GM18519 (cell line): Measurements from ENCODE around the gene TPPP3.
"Not testable (repeated sequence)": the region's sequence is repeated elsewhere in the genome, so short reads cannot be mapped to it uniquely, and the experiment has no call there.

ENCODE experiments used
- ATAC-seq: cut with Tn5 transposase; IDR thresholded peaks from one replicate; pipeline ENCODE4 v1.9.1; 2021; ENCODE audit warnings: mild to moderate bottlenecking, moderate library complexity; ENCODE audit not compliant: unreplicated experiment, low FRiP score

The TPPP3 gene

GRCh38 chr16:67426950-67427349 lies 33.7 kb upstream of the TPPP3 start:
- ATAC-seq, result no peak

DNA sequence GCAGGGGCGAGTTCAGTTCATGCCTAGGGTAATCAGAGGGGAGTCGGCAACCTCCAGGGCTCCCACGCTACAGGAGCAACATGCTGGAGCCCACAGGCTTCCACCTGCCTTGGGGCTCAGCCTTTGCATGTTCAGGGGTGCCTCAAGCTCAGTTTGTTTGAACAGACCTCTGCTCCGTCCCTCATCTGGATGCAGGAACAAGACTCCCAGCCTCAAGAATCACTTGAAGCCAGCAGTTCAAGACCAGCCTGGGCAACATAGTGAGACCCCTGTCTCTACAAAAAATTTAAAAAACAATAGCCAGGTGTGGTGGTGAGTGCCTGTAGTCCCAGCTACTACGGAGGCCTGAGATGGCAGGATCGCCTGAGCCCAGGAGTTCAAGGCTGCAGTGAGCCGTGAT lies 32.7 kb upstream of the TPPP3 start:
- ATAC-seq, result no peak

DNA sequence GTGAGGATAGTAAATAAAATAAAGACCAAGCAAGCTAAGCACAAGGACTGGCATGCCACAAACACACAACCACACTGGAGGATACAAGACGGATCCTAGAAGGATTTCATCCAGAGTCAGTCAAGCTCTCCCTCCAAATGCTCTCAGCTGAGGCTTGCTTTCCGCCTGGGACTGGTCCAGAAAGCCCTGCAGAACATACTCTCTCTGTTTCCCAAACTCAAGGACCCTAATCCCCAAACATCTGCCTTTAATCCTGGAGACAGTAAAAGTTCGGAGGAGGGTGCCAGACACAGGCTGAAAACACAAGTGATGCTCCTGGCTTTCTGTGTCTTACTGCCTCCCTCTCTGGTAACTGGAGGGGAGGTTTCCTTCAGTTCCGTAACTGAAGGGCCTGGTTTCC lies 32.3 kb upstream of the TPPP3 start:
- ATAC-seq, result no peak

- ATAC-seq, result no peak
These were observed 31.8 kb upstream of the TPPP3 start for GRCh38 chr16:67425061-67425460.

- no peak for ATAC-seq
These were observed 30.9 kb upstream of the TPPP3 start for GRCh38 chr16:67424261-67424615.

GRCh38 chr16:67423611-67424260 lies 30.4 kb upstream of the TPPP3 start:
- ATAC-seq, result no peak

DNA sequence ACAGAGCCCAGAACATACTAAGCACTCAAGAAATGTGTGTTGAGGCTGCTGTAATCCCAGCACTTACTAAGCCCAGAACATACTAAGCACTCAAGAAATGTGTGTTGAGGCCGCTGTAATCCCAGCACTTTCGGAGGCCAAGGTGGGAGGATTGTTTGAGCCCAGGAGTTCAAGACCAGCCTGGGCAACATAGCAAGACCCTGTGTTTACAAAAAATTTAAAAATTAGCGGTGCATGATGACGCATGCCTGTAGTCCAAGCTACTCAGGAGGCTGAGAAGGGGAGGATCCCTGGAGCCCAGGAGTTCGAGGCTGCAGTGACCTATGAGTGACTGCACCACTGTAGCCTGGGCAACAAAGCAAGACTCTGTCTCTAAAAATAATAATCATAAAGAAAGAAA lies 29.7 kb upstream of the TPPP3 start:
- no peak for ATAC-seq

DNA sequence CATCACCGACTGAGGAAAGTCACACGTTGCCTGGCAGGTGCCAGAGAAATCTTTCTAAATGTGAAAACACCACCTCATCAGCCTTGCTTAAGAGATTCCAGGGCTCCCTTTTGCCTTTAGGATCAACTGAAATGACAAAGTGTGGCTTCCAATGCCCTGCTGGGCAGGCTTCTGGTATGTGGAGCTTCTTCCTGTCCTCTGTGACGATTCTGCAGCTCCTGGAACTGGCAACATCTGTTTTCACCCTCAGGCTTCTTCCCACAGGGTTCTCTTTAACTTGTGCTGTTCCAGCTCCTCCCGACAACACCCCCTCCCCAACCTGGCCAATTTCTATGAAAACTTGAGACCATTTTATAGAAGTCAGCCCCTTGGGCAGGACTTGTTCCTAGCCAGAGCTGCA lies 27.7 kb upstream of the TPPP3 start:
- no peak for ATAC-seq

DNA sequence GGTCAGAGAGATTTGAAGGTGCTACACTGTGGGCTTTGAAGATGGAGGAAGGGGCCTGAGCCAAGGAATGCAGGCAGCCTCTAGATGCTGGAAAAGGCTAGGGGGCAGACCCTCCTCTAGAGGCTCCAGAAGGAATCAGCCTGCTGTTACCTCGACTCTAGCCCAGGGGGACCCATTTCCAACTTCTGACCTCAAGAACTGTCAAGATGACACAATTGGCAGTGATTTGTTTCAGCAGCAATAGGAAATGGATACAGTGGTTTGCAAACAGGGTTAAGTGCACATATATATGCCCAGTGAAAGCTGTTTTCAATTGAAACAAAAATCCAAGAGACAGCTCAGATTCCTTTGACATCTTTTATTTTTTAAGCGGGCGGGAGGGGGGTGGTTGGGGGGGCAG lies 26.6 kb upstream of the TPPP3 start:
- no peak for ATAC-seq

DNA sequence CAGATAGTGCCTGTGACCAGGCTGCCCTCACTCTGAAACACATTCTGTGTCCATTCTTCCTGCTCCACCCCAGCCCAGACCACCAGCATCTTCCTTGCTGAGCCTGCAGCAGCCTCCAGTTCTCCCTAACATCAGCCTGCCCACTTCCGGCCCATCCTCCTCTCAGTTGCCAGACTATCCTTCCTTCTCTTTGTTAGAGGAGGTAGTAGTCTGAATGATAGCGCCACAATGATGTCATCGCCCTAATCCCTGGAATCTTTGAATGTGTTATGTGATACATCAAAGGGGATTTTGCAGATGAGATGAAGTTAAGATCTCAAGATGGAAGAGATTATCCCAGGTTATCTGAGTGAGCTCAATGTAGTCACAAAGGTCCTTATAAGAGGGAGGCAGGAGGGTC lies 26.2 kb upstream of the TPPP3 start:
- no peak for ATAC-seq

- no peak for ATAC-seq
These were observed 24.2 kb upstream of the TPPP3 start for GRCh38 chr16:67417333-67418061.

- ATAC-seq, result no peak
These were observed 22.8 kb upstream of the TPPP3 start, which contains the start of gene ZDHHC1 for GRCh38 chr16:67415872-67416793. TSS of gene ZDHHC1 (minus strand) at chr16:67416477. CDS start at chr16:67407775, 8,702 bp downstream.

- ATAC-seq, result not testable (repeated sequence)
These were observed 22.1 kb upstream of the TPPP3 start for GRCh38 chr16:67415421-67415820.

GRCh38 chr16:67413978-67414911 lies 20.9 kb upstream of the TPPP3 start:
- no peak for ATAC-seq

DNA sequence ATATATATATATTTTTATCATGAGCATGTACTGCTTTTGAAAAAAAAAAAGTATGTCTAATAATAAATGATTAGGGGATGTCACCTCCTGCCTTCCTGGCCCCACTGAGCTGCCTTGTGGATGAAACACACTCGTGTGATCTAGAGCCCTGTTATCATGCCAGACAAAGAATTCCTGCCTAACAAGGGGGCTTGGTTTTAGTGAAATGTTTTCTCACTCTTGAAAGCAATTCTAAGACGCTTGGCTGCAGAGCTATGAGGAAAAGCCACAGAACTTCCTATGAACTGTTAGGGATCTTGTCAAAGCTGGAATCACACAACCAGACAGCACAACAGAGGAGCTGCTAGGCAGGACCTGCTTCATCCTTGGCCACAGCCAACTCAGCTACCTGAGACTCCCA lies 19.0 kb upstream of the TPPP3 start:
- ATAC-seq, result no peak

DNA sequence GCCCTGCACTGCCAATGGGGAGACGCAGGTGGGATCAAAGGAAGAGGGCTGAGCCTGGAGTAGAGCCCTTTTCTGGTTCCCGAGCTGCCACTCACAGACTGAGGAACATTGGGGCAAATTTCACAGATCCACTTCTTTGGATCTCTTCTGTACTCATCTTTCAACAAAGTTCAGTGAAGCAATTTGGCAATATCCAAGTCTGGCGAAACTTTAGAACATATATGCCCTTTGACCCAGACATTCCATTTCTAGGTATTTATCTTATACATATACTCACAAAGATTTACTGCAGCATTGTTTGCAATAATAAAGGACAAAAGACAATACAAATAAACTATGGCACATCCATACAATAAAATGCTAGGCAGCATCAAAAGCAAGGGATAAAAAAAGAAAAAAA lies 18.0 kb upstream of the TPPP3 start:
- ATAC-seq, result no peak

DNA sequence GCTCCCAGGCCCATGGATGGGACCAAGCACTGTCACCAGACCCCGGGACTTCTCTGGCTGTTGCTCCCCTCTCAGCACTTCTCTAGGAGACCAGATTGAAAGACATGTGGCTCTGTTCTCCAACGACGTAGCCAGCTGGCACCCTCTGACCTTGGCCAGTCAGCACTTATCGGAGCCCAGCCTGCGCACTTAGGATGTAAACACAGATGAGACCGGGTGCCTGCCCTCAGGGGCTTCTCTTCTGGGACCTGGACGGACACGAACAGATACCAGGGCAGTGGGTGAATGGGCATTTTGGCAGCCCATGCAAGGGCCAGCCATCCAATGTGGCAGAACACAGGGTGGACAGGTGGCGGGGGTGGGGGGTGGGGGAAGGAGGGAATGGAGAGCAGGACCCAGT lies 16.3 kb upstream of the TPPP3 start:
- ATAC-seq, result no peak

DNA sequence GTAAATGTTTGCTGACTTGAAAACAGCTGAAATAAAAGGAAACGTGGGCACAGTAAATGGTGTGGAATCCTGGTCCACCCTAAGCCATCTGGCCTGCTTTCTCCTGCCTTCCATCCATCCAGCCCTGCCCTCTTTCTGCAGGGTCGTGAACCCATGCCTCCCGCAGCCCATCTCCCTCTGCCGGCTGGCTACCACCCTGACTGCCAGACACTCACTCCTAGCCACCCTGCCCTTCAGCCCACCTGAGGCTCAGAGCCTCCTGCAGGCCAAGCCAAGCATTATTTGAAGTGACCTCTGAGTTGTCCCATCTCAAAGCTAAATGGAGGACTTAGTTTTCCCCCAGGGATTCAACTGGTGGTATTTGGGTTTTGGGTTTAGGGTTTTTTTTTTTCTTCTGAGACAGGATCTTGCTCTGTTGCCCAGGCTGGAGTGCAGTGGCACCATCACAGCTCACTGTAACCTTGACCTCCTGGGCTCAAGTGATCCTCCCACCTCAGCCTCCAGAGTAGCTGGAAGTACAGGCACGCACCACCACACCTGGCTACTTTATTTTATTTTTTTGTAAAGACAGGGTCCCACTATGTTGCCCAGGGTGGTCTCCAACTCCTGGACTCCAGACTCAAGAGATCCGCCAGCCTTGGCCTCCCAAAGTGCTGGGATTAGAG lies 14.6 kb upstream of the TPPP3 start:
- ATAC-seq, result no peak

GRCh38 chr16:67407176-67407787 lies 14.0 kb upstream of the TPPP3 start:
- ATAC-seq, result no peak
